Ovary (tissue), 9 donors: ENCODE results near the gene PKD1L1. TPM values are rescaled to one million over a fixed set of nuclear protein-coding genes. Genes with fewer than 3 reads are reported as not detected.

Experiments
- DNase-seq, 5 donors: peaks; one replicate each; pipeline ENCODE4 v3.0.0-alpha.2; 2019 to 2020
- H3K27ac ChIP-seq, 2 donors: fragments of 200-600 bp; one replicate each; pipeline versions ENCODE4 v1.5.1 to v1.8.0; 2019 to 2022
- H3K27me3 ChIP-seq: fragments of 200-600 bp; one replicate; pipeline ENCODE4 v1.8.0; 2022
- H3K36me3 ChIP-seq: fragments of 200-600 bp; sonication (generic); one replicate; pipeline ENCODE4 v1.5.1; 2019
- H3K4me1 ChIP-seq: one replicate; pipeline ENCODE4 v1.8.1; 2013; ENCODE audit warnings: mild to moderate bottlenecking, moderate library complexity; ENCODE audit not compliant: insufficient read depth
- H3K4me3 ChIP-seq: fragments of 200-600 bp; sonication (generic); one replicate; pipeline ENCODE4 v1.5.1; 2017
- H3K9me3 ChIP-seq, 2 donors: fragments of 200-600 bp in 1 of 2; sonication (generic) in 1 of 2; one replicate each; pipeline versions ENCODE4 v1.5.1 to v1.8.1; 2013 to 2019; ENCODE audit warnings: mild to moderate bottlenecking in 1 of 2, moderate library complexity in 1 of 2
- EP300 ChIP-seq: sonication (generic); formaldehyde crosslinking; IDR thresholded peaks from one replicate; pipeline ENCODE4 v1.6.1; 2017; ENCODE audit warnings: antibody characterized with exemption
- POLR2A ChIP-seq: fragments of 450-650 bp; IDR thresholded peaks from one replicate; pipeline ENCODE4 v1.6.1; 2017; ENCODE audit warnings: antibody characterized with exemption, mild to moderate bottlenecking, moderate library complexity
- WGBS, 3 donors: extraction: QIAGEN DNeasy Blood & Tissue Kit in 1 of 3; methylation state at CpG; one replicate each; pipeline versions ENCODE4 v1.1.5 to v1.1.7; 2013 to 2017; 5-methylcytosine and 5-hydroxymethylcytosine counted together
- intact Hi-C, 4 donors: fragments of 100-400 bp; cut with DNase I; formaldehyde crosslinking; loops; one replicate each; pipeline versions ENCODE4 v1.11.0 to v1.15.1; 2022 to 2023
- polyA plus RNA-seq, 2 donors: library from polyadenylated mRNA; stranded (reverse); fragments of 200-250 nt in 1 of 2; fragments of 350-450 nt in 1 of 2; fragmentation: Illumina TruSeq in 1 of 2; extraction: RNeasy Lipid Tissue Mini Kit (QIAGEN cat#74804) in 1 of 2; gene quantifications; one replicate each; pipeline ENCODE4 v1.2.3, GENCODE V29; 2013 to 2014
- total RNA-seq, 7 donors: library from RNA; depleted of rRNA in 2 of 7; stranded (reverse); fragments of >200 nt in 2 of 7; fragmentation: NEBNext Ultra II Directional in 3 of 7; extraction: Animal tissue kit (Norgen Biotek cat#: 25700) in 3 of 7; gene quantifications; one replicate each; pipeline versions ENCODE4 v1.1.0 to v1.2.4, GENCODE V29; 2016 to 2023
- TF ChIP-seq, protein P1 (sequence below), 3 donors: fragments of 450-650 bp in 2 of 3; fragments of 200-600 bp in 1 of 3; IDR thresholded peaks; one replicate each; pipeline versions ENCODE4 v1.5.1 to v1.8.0; 2016 to 2022; ENCODE audit warnings: antibody characterized with exemption in 3 of 3, mild to moderate bottlenecking in 1 of 3
- donor health status: DM: no; HTN: no; CAD: no; lungs with moderate emphysema.
- donor health status: DM: no; HTN: no; CAD: no.
- donor health status: Bipolar disorder and iron deficiency.
- donor health status: DM: yes; HTN: yes; CAD: no.
- donor health status: DM: no; HTN: no; CAD: no.
- donor health status: DM: yes; HTN: yes; CAD: no.

PKD1L1 gene
- total and polyA plus RNA-seq, 9 donors: 0.11 to 0.48 (median 0.22) TPM

DNA sequence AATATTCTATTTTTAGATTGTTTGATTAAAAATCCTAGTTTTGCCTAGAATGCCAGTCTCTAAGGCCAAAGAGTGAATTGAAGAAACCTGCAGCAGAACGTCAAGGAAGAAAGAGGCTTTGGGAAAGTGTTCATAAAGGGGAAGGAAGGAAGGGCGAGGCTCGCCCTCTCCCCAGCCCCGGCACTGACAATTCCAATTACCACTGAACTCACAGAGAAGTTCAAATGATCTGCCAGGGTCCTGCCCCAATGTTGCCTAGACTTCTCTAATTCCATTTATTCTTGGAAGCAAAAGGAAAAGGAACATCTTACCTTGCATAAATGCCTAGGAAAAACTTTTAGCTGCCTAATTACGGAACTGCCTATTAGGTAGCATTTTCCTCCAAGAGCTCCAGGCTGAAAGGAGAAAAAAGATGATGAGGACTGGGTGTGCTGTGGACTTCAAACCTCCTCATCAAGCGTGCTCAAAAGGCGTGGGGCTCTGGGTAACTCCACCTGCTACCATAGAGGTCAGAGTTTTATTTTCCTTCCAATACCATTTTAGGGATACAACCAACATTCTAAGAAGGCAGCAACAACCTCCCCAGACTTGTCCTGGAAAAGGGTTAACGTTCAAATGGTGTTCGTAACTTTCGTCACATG, 134.5 kb downstream of the PKD1L1 start:
- no peak for DNase-seq
- H3K9me3 ChIP-seq: no peaks in the 10 kb centered on the region
- WGBS, 3 donors: 85 to 89% (median 87%) methylated on average over 10 of the region's 10 CpGs
- no peak overlapping the region for H3K27ac ChIP-seq
- no peaks in the 10 kb centered on the region for H3K27me3 ChIP-seq
- intact Hi-C loops: loop anchor here in 2 of 4 donors (10.0 kb wide), 2 partner anchors 189 to 379 kb away; no protein-coding TSS in a partner anchor
- no peak overlapping the region for H3K4me3 ChIP-seq
- no peaks in the 10 kb centered on the region for H3K4me1 ChIP-seq
- no peaks in the 10 kb centered on the region for H3K36me3 ChIP-seq
- TF ChIP-seq POLR2A (no peak), EP300 (no peak)
- TF ChIP-seq, protein P1, sequence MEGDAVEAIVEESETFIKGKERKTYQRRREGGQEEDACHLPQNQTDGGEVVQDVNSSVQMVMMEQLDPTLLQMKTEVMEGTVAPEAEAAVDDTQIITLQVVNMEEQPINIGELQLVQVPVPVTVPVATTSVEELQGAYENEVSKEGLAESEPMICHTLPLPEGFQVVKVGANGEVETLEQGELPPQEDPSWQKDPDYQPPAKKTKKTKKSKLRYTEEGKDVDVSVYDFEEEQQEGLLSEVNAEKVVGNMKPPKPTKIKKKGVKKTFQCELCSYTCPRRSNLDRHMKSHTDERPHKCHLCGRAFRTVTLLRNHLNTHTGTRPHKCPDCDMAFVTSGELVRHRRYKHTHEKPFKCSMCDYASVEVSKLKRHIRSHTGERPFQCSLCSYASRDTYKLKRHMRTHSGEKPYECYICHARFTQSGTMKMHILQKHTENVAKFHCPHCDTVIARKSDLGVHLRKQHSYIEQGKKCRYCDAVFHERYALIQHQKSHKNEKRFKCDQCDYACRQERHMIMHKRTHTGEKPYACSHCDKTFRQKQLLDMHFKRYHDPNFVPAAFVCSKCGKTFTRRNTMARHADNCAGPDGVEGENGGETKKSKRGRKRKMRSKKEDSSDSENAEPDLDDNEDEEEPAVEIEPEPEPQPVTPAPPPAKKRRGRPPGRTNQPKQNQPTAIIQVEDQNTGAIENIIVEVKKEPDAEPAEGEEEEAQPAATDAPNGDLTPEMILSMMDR (IDR thresholded peaks at IDR 0.05): no peak

DNA sequence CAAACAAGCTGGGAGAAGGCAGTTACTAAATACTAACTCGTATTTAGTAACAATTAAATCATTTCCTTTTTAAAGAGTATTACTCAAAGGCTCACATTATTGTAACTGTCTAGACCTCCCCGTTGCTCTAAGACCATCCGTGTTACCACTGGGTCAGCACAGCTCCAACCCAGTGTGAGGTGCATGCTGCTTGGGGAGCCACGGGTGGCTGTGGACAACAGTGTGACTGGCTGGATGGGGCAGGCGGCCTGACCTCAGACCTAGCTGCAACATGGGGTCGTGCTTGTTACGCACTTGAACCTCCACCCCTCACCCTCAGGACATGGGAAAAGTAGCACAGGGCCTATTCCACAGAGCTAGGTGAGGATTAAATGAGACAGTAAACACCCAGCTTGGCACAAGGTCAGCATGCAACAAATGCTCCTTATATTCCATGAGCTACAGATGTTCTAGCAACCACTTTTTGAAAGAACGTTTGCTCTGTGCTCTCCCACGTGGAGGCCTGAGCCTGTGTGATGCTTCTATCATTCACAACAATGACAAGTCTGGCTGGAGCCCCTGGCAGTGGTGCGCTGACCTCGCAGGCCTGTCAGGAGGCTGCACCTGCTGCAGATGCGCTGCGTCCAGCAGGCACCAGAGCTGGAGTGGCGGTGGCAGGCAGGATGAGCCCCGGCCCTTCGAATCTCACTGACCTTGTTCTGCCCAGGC, 135.7 kb downstream of the PKD1L1 start:
- H3K27ac ChIP-seq: no peak overlapping the region
- 92 to 93% (median 93%) methylated on average over 14 to 16 of the region's 16 CpGs for WGBS, 3 donors
- no peak for TF ChIP-seq EP300
- TF ChIP-seq, protein P1 (IDR thresholded peaks at IDR 0.05): no peak
- no peak for TF ChIP-seq POLR2A
- no peaks in the 10 kb centered on the region for H3K9me3 ChIP-seq
- no peaks in the 10 kb centered on the region for H3K27me3 ChIP-seq
- no peak for DNase-seq
- intact Hi-C loops: loop anchor here in 2 of 4 donors (10.0 kb wide), 2 partner anchors 188 to 378 kb away; no protein-coding TSS in a partner anchor
- H3K4me3 ChIP-seq: no peak overlapping the region
- H3K4me1 ChIP-seq: no peaks in the 10 kb centered on the region
- no peaks in the 10 kb centered on the region for H3K36me3 ChIP-seq

DNA sequence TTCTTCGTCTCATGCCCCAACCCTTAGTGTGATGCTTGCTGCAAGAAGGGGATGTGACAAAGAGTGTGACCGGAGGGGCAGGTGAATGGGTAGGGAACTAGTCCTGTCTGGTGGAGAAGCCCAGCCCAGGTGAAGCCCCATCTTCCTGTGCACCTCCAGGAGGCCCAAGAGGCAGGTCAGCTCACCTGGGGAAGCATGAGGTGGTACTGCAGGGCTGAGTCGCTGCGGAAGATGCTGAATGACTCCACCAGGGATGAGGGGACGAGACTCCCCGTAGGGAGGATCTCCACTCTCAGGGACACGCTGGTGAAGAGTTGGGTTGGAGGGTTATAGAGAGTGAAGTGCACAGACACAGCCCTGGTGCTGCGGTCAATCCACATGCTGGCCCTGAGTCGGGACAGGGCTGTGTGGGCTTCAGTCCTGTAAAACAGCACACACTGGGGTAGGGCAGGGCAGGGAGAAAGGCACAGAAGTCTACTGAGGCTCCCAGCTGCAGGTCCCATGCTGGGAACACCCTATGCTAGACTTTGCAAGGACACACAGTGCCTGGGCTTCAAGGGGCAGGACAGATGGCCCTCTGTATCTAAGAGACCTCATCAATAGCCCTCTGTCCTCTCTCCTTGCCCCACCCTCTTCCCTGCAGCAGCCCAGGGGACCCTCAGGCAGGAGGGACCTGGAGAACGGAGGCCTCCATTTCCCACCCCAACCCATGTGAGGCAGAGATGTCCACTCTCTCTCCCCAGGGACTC, 136.5 kb downstream of the PKD1L1 start:
- no peak for DNase-seq
- intact Hi-C loops: loop anchor here in 2 of 4 donors (10.0 kb wide), 2 partner anchors 187 to 377 kb away; no protein-coding TSS in a partner anchor

DNA sequence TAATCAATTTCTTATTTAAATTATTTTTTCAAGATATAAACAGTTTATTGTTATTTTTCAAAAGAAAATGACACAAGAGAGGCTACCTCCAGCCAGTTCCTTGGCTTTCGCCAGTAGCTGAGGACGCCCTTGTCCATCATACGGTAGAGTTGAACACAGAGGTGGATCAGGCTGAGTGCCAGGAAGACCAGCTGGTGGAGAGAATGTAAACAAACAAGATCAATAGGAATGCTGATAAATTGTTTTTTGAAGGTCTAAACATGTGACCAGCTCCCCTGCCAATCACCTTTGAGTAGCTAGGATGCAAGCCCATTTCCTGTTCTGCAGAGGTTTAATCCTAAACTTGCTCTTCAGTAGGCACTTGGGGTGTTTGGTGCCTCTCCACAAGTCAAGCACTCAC, 138.9 kb downstream of the PKD1L1 start:
- Histone ChIP-seq H3K36me3 (no peaks in the 10 kb centered on the region), H3K9me3 (no peaks in the 10 kb centered on the region), H3K4me3 (no peak overlapping the region), H3K27ac (no peak overlapping the region), H3K4me1 (peaks cover 17% of the 10 kb centered on the region), H3K27me3 (no peaks in the 10 kb centered on the region)
- intact Hi-C loops: loop anchor here in 2 of 4 donors (10.0 kb wide), 1 partner anchor 225 kb away; the partner anchor contains the start of gene TNS3 (in 2 of the 2)
- TF ChIP-seq, protein P1 (IDR thresholded peaks at IDR 0.05): no peak
- no peak for TF ChIP-seq EP300
- no peak for TF ChIP-seq POLR2A
- DNase-seq: no peak
- WGBS, 3 donors: 95 to 96% (median 95%) methylated on average over 3 of the region's 3 CpGs

More for the DNA sequence above, 136.5 kb downstream of the PKD1L1 start:
- H3K36me3 ChIP-seq: no peaks in the 10 kb centered on the region
- TF ChIP-seq, protein P1 (IDR thresholded peaks at IDR 0.05): no peak
- TF ChIP-seq POLR2A (no peak), EP300 (no peak)
- 88 to 89% (median 88%) methylated on average over 10 of the region's 10 CpGs for WGBS, 3 donors
- peaks cover 4% of the 10 kb centered on the region for H3K4me1 ChIP-seq
- H3K9me3 ChIP-seq: no peaks in the 10 kb centered on the region
- no peak overlapping the region for H3K4me3 ChIP-seq
- H3K27ac ChIP-seq: no peak overlapping the region
- H3K27me3 ChIP-seq: no peaks in the 10 kb centered on the region
